ENCODE results near the gene ABL1. TPM values are rescaled to one million over a fixed set of nuclear protein-coding genes. Genes with fewer than 3 reads are reported as not detected.

The ABL1 gene
- total RNA-seq, 1 experiment from 2014 or later: 83.6 TPM

GRCh38 chr9:130927338-130927737, 92.3 kb downstream of the ABL1 start:
- Histone ChIP-seq H4K8ac (replicated peaks; ENCODE audit: insufficient read length, low read depth, low read length) (no peak overlapping the region), H3K79me2 (ENCODE audit: insufficient read depth, low read length) (no peaks in the 10 kb centered on the region), H3K4me2 (ENCODE audit: insufficient read depth, insufficient read length, low read length) (no peak overlapping the region), H2BK120ac (ENCODE audit: low read depth, low read length, poor library complexity, severe bottlenecking) (no peak overlapping the region), H2AFZ (ENCODE audit: low read length) (no peak overlapping the region), H3K23me2 (ENCODE audit: insufficient read length, low read depth, low read length, poor library complexity, severe bottlenecking) (no peaks in the 10 kb centered on the region), H3K9ac (ENCODE audit: extremely low read depth, insufficient read length, low read length) (no peak overlapping the region), H3K14ac (ENCODE audit: insufficient read depth, low read length) (no peak overlapping the region), H3K18ac (ENCODE audit: insufficient read length, low read depth, low read length) (no peak overlapping the region), H2BK15ac (ENCODE audit: low read depth, low read length) (no peak overlapping the region), H4K5ac (ENCODE audit: insufficient read length, low read depth, low read length) (no peak overlapping the region), H2BK12ac (ENCODE audit: insufficient read length, low read depth, low read length) (no peak overlapping the region), H3K79me1 (ENCODE audit: insufficient read depth, low read depth, low read length, poor library complexity, severe bottlenecking) (no peaks in the 10 kb centered on the region), H3K4ac (ENCODE audit: low read depth, low read length) (no peak overlapping the region), H4K20me1 (ENCODE audit: control insufficient read depth, insufficient read depth, insufficient read length) (no peaks in the 10 kb centered on the region), H3K4me1 (ENCODE audit: insufficient read depth, low read length) (no peaks in the 10 kb centered on the region), H3T11ph (ENCODE audit: low read length) (no peak overlapping the region), H3K23ac (ENCODE audit: insufficient read length, low read depth, low read length) (no peak overlapping the region), H3K9me3 (ENCODE audit: control insufficient read depth, low read depth, low read length) (no peaks in the 10 kb centered on the region), H3K27ac (ENCODE audit: insufficient read length, low read depth, low read length) (no peak overlapping the region), H4K91ac (ENCODE audit: insufficient read length, low read depth, low read length) (no peak overlapping the region), H2BK20ac (ENCODE audit: low read depth, low read length, poor library complexity, severe bottlenecking) (no peak overlapping the region), H2AK5ac (ENCODE audit: insufficient read length, low read length) (no peak overlapping the region), H3K27me3 (ENCODE audit: insufficient read depth, low read length) (no peaks in the 10 kb centered on the region), H3K56ac (ENCODE audit: insufficient read length, low read depth, low read length) (no peak overlapping the region), H2BK5ac (ENCODE audit: insufficient read length, low read length) (no peak overlapping the region)
- no CpG with 5 or more reads among the region's 10 CpGs for WGBS (ENCODE audit: extremely low coverage, insufficient read length, low lambda C conversion rate)
- Mint-ChIP-seq H3K36me3 (ENCODE audit: insufficient read depth in 1 of 3, low read depth in 3 of 3) (no peaks in the 10 kb centered on the region), H3K4me3 (no peak overlapping the region), H3K9me3 (no peaks in the 10 kb centered on the region), H3K4me1 (peaks cover 15 to 17% of the 10 kb centered on the region in 2 experiments), H3K27ac (no peak overlapping the region), H3K27me3 (ENCODE audit: low read depth) (no peaks in the 10 kb centered on the region)
- no peak for DNase-seq
- TF ChIP-seq CTCF (conservative IDR thresholded peaks at IDR 0.05): no peak
